Ammon's horn (tissue), 1 donor: ENCODE data around the gene ACSL3.
"Not testable (repeated sequence)": the region's sequence is repeated elsewhere in the genome, so short reads cannot be mapped to it uniquely, and the experiment has no call there.

Experiments
- DNase-seq: peaks from one replicate; pipeline ENCODE4 v3.0.0-alpha.2; 2016; ENCODE audit warnings: low spot score

Gene ACSL3

GRCh38 chr2:222860740-222861410, at the start of gene ACSL3:
TSS of gene ACSL3 (plus strand) at chr2:222861036. CDS start at chr2:222908773, 47,737 bp downstream.
- peak; percentile 98 for DNase-seq

GRCh38 chr2:222811828-222812227, 49.0 kb upstream of the ACSL3 start:
- DNase-seq: no peak

GRCh38 chr2:222813177-222813843, 47.5 kb upstream of the ACSL3 start:
- DNase-seq: peak; percentile 58

DNA sequence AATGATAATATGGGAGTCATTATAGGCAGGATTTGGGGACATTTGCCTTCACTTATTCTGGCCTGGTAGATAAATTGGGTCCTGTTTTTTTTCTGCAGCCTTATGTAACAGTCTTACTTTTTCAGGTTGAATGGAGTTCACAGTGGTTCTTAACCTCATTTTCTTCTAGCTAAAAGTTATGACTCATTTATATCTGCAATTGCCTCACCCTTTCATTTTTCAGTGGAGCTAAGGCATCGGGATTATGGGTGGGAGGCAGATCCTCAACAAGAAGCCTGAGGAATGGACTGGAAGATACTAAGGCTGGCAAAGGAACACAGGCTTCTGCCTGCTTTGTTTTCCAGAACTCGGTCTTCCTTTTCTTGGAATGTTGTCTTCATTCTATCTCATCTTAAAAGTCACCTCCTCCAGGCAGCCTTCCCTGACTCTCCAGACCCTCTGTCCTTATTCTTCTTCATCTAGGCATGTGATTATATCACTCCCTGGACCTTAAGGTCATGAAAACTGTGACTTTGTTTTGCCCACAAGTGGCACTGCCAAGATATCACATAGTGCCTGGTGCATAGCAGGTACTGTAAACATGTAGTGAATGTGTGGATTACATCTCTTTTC, 41.0 kb upstream of the ACSL3 start:
- DNase-seq: no peak

GRCh38 chr2:222823183-222823930, 37.5 kb upstream of the ACSL3 start:
- DNase-seq: no peak

- no peak for DNase-seq
Observed at GRCh38 chr2:222825031-222825430, 35.8 kb upstream of the ACSL3 start.

GRCh38 chr2:222827417-222827816, 33.4 kb upstream of the ACSL3 start:
- DNase-seq: no peak

DNA sequence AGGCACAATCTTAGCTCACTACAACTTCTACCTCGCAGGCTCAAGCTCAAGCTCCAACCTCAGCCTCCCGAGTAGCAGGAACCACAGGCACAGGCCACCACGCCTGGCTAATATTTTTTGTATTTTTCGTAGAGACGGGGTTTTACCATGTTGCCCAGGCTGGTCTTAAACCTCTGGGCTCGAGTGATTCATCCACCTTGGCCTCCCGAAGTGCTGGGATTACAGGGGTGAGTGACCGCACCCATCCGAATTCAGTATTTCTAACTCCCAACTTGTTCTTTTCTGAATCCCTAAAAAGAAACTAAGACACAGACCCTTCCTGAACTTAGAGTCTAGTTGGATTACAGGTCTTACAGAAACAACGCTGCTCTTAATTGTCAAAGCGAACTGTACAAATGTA, 32.3 kb upstream of the ACSL3 start:
- no peak for DNase-seq

DNA sequence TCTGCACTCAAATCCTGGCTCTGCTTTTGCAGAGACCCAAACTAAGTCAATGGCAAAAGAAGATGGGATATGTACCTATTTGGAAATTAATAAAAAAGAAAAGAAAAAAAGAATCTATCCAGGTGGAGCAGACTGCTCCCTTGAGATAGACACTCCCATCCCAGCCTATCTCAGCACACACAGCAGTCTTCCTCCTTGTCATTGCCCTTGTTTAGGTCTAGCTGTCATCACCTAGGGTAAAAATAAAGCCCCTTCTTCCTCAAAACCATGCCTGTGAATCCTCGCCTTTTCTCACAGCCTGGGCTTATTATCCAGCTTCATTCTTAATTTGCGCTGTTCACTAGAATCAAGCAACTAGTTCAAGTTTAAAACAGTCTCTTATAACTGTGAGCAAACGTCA, 30.7 kb upstream of the ACSL3 start:
- no peak for DNase-seq

DNA sequence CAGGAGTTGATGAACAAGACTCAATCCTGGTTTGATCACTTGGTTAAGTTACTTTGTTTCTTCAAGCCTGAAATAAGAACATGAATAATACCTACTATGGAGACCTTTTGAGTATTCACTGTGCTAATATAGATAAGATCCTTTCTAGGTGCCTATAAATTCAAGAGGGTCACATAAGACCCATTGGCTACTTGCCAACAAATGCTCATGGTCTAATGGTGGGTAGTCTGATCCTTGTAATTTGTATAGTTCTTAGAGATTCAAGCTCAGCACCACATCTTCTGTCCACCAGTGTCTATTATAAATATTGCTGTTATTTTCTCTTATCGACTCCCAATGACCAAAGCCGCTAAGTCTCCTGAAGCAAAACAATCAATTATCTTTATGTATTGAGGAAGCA, 27.4 kb upstream of the ACSL3 start:
- DNase-seq: no peak

DNA sequence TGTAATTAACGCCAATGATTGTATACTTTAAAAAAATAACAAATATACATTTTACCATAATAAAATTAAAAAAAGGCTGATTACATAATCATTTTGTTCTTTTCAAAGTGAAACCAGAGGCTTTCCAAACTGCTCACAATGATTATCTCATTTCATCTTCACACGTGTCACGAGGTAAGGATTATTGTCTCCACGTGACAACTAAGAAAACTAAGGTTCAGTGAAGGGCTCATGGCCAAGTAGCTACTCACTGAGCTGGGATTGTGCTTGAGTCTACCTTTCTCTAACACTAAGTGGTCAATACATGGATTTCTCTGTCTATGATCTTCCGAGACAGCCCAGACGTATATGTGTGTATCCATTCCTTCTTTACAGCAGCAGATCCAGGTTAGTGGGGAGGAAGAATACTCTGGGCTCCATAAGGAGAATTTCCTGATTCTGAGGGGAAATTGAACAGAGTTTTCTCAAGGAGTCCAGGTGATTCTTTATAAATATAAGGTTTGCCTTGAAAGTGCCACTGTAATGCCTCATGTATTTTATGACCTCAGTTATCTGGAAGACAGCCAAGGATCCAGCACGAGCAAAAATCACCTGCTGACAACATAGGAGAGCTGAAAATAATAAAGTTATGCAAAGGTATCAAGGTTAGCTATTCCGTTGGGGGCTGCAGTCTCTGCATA, 25.6 kb upstream of the ACSL3 start:
- DNase-seq: no peak

DNA sequence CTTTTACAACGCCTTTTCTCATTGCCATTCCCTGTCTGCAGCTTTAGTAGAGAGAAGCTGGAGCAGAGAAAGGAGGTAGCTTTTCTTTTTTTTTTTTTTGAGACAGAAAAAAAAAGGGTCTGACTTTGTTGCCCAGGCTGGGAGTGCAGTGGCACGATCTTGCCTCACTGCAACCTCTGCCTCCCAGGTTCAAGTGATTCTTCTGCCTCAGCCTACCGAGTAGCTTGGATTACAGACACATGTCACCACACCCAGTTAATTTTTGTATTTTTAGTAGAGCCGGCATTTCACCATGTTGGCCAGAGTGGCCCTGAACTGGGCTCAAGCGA, 25.0 kb upstream of the ACSL3 start:
- no peak for DNase-seq

GRCh38 chr2:222837643-222838056, 23.2 kb upstream of the ACSL3 start:
- DNase-seq: no peak

- DNase-seq: no peak
Observed at GRCh38 chr2:222840060-222840802, 20.6 kb upstream of the ACSL3 start.

- DNase-seq: no peak
Observed at GRCh38 chr2:222842491-222843174, 18.2 kb upstream of the ACSL3 start.

DNA sequence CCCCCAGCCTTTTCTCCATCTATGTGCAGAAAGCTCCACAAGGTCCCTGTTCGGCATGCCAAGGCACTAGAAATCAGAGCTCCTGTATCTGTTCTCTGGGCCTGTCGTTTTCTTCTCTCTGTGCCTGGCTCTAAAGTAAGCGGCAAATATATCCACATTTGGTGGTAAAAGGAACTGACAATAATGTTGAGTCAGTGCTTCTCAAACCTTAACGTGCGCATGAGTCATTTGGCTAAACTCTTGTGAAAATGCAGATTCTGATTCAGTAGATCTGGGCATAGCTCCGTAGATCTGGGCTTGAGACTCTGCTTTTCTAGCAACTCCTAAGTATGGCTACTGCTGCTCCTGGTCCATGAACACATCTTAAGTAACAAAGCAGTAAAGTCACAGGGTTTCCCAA, 16.5 kb upstream of the ACSL3 start:
- peak; percentile 49 for DNase-seq

DNA sequence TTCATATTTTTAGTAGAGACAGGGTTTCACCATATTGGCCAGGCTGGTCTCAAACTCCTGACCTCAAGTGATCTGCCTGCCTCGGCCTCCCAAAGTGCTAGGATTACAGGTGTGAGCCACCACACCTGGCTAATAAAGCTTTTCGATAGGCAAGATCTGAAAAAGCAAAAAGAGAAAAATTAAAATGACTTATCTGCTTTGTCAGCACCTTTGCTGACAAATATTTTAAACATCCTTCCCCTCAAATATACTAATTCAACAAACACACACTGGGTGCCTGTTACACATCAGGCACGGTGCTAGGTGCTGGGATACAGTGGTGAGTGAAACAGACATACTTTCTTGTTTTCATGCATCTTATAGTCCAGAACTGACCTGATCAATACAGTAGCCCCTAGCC, 15.5 kb upstream of the ACSL3 start:
- not testable (repeated sequence) for DNase-seq

GRCh38 chr2:222846003-222846402, 14.8 kb upstream of the ACSL3 start:
- DNase-seq: no peak

DNA sequence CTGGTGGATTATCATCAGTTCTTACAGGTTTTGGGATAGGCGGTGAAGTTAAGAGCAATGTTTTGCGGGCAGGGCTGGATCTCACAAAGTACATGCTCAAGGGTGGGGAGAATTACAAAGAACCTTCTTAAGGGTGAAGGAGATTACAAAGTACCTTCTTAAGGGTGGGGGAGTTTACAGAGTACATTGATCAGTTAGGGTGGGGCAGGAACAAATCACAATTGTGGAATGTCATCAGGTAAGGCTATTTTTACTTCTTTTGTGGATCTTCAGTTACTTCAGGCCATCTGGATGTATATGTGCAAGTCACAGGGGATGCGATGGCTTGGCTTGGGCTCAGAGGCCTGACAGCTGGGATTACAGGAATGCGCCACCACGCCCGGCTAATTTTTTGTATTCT, 12.8 kb upstream of the ACSL3 start:
- not testable (repeated sequence) for DNase-seq

- no peak for DNase-seq
Observed at GRCh38 chr2:222848862-222849261, 12.0 kb upstream of the ACSL3 start.
